Esophagus muscularis mucosa (tissue), 4 donors: ENCODE measurements around the gene CACNA2D2.

Experiments used
- EP300 ChIP-seq: sonication (generic); formaldehyde crosslinking; IDR thresholded peaks from one replicate; pipeline ENCODE4 v1.6.1; 2017; ENCODE audit warnings: antibody characterized with exemption
- POLR2A ChIP-seq: fragments of 450-650 bp; IDR thresholded peaks from one replicate; pipeline ENCODE4 v1.6.1; 2017; ENCODE audit warnings: antibody characterized with exemption, moderate library complexity, mild to moderate bottlenecking, low read depth
- POLR2AphosphoS5 ChIP-seq, 2 donors: sonication (generic); formaldehyde crosslinking; IDR thresholded peaks; one replicate each; pipeline ENCODE4 v1.6.1; 2017; ENCODE audit warnings: antibody characterized with exemption in 2 of 2
- TF ChIP-seq, protein P1 (sequence below), 3 experiments: fragments of 200-600 bp in 2 of 3; fragments of 450-650 bp in 1 of 3; sonication (generic) in 2 of 3; IDR thresholded peaks; one replicate each; pipeline ENCODE4 v1.5.1; 2017 to 2019; ENCODE audit warnings: antibody characterized with exemption in 3 of 3, mild to moderate bottlenecking in 2 of 3, moderate library complexity in 1 of 3

DNA sequence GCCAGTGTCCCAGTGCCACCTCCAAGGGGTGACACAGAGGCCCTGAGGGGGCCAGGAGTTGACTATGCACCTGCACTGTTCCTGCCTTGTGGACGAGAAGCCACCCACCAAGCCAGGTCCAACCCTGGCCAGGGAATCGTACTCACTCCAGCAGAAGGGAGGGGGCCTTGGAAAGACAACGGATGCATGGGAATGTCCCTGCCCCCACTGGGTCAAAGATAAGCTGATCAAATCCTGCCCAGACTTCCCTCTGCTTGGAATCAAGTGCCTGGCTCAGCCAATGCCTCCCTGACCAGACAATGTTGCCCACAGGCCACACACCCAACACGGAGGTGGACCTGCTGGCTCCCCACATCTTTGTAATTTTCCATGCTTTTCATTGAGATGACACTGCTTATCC is 23.9 kb downstream of the CACNA2D2 start:
- TF ChIP-seq, protein P1, sequence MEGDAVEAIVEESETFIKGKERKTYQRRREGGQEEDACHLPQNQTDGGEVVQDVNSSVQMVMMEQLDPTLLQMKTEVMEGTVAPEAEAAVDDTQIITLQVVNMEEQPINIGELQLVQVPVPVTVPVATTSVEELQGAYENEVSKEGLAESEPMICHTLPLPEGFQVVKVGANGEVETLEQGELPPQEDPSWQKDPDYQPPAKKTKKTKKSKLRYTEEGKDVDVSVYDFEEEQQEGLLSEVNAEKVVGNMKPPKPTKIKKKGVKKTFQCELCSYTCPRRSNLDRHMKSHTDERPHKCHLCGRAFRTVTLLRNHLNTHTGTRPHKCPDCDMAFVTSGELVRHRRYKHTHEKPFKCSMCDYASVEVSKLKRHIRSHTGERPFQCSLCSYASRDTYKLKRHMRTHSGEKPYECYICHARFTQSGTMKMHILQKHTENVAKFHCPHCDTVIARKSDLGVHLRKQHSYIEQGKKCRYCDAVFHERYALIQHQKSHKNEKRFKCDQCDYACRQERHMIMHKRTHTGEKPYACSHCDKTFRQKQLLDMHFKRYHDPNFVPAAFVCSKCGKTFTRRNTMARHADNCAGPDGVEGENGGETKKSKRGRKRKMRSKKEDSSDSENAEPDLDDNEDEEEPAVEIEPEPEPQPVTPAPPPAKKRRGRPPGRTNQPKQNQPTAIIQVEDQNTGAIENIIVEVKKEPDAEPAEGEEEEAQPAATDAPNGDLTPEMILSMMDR (IDR thresholded peaks at IDR 0.05) = no peak
- TF ChIP-seq POLR2A (no peak), POLR2AphosphoS5 (IDR thresholded peaks at IDR 0.05) (no peak), EP300 (no peak)
